ENCODE results near the gene NECTIN1.
A peak's percentile ranks its signal among the peaks of the same experiment; 100 is the strongest.

The NECTIN1 gene

GRCh38 chr11:119734788-119735187 is 5.8 kb upstream of the NECTIN1 start:
- no peak overlapping the region for H3K4me3 ChIP-seq (ENCODE audit: low read depth, low read length)
- no peak for DNase-seq
- TF ChIP-seq CTCF (IDR thresholded peaks at IDR 0.05; ENCODE audit: low read depth, low read length, missing control alignments), result no peak
- no peaks in the 10 kb centered on the region for H3K27me3 ChIP-seq (replicated peaks)
- in situ Hi-C loops (cut with HindIII; ENCODE audit: low pct_ligation_motif_present, low sequenced_read_pairs), result no loop called here
- no peaks in the 10 kb centered on the region for H3K36me3 ChIP-seq (replicated peaks)
- H3K27ac ChIP-seq, result no peak overlapping the region

GRCh38 chr11:119730789-119731386 is 1.9 kb upstream of the NECTIN1 start:
- no peak for DNase-seq
- Histone ChIP-seq H3K36me3 (replicated peaks) (no peaks in the 10 kb centered on the region), H3K4me3 (ENCODE audit: low read depth, low read length) (no peak overlapping the region), H3K27me3 (replicated peaks) (no peaks in the 10 kb centered on the region), H3K27ac (no peak overlapping the region)
- no peak for TF ChIP-seq CTCF (IDR thresholded peaks at IDR 0.05; ENCODE audit: low read depth, low read length, missing control alignments)
- in situ Hi-C loops (cut with HindIII; ENCODE audit: low pct_ligation_motif_present, low sequenced_read_pairs), result no loop called here

GRCh38 chr11:119729951-119730613 is 1.1 kb upstream of the NECTIN1 start:
- in situ Hi-C loops (cut with HindIII; ENCODE audit: low pct_ligation_motif_present, low sequenced_read_pairs), result no loop called here
- peak; percentile 16 for DNase-seq
- peak overlapping the region; percentile 67 for H3K4me3 ChIP-seq (ENCODE audit: low read depth, low read length)
- no peaks in the 10 kb centered on the region for H3K36me3 ChIP-seq (replicated peaks)
- TF ChIP-seq CTCF (IDR thresholded peaks at IDR 0.05; ENCODE audit: low read depth, low read length, missing control alignments), result no peak
- H3K27ac ChIP-seq, result no peak overlapping the region
- H3K27me3 ChIP-seq (replicated peaks), result no peaks in the 10 kb centered on the region

- no peaks in the 10 kb centered on the region for H3K27me3 ChIP-seq (replicated peaks)
- H3K36me3 ChIP-seq (replicated peaks), result no peaks in the 10 kb centered on the region
- peak; percentile 22 for TF ChIP-seq CTCF (IDR thresholded peaks at IDR 0.05; ENCODE audit: low read depth, low read length, missing control alignments)
- peak overlapping the region; percentile 67 for H3K4me3 ChIP-seq (ENCODE audit: low read depth, low read length)
- in situ Hi-C loops (cut with HindIII; ENCODE audit: low pct_ligation_motif_present, low sequenced_read_pairs), result no loop called here
- DNase-seq, result no peak
- H3K27ac ChIP-seq, result no peak overlapping the region
Observed at GRCh38 chr11:119729581-119729927, 554 bp upstream of the NECTIN1 start.

GRCh38 chr11:119728211-119728626 is 781 bp downstream of the NECTIN1 start:
- in situ Hi-C loops (cut with HindIII; ENCODE audit: low pct_ligation_motif_present, low sequenced_read_pairs), result no loop called here
- DNase-seq, result no peak
- H3K36me3 ChIP-seq (replicated peaks), result no peaks in the 10 kb centered on the region
- no peak overlapping the region for H3K27ac ChIP-seq
- peak overlapping the region; percentile 67 for H3K4me3 ChIP-seq (ENCODE audit: low read depth, low read length)
- TF ChIP-seq CTCF (IDR thresholded peaks at IDR 0.05; ENCODE audit: low read depth, low read length, missing control alignments), result no peak
- H3K27me3 ChIP-seq (replicated peaks), result no peaks in the 10 kb centered on the region

Measured in brain microvascular endothelial cell (primary cell).